ENCODE measurements around the gene ADD2.
"Not testable (repeated sequence)": the region's sequence is repeated elsewhere in the genome, so short reads cannot be mapped to it uniquely, and the experiment has no call there.

Gene ADD2

GRCh38 chr2:70641263-70641784, 126.7 kb downstream of the ADD2 start:
- no peak for DNase-seq (ENCODE audit: low read depth in 2 of 2)

GRCh38 chr2:70639841-70640436, 128.1 kb downstream of the ADD2 start:
- no peak for DNase-seq (ENCODE audit: low read depth in 2 of 2)

GRCh38 chr2:70638561-70638960, 129.4 kb downstream of the ADD2 start:
- DNase-seq (ENCODE audit: low read depth in 2 of 2), result no peak

GRCh38 chr2:70633508-70633907, 134.5 kb downstream of the ADD2 start:
- DNase-seq (ENCODE audit: low read depth in 2 of 2), result no peak

- no peak for DNase-seq (ENCODE audit: low read depth in 2 of 2)
These were observed 135.0 kb downstream of the ADD2 start for GRCh38 chr2:70632966-70633365.

- DNase-seq (ENCODE audit: low read depth in 2 of 2), result no peak
These were observed 135.6 kb downstream of the ADD2 start for GRCh38 chr2:70632388-70632787.

GRCh38 chr2:70630761-70631160, 137.2 kb downstream of the ADD2 start:
- no peak for DNase-seq (ENCODE audit: low read depth in 2 of 2)

- DNase-seq (ENCODE audit: low read depth in 2 of 2), result no peak
These were observed 140.6 kb downstream of the ADD2 start for GRCh38 chr2:70627211-70627898.

GRCh38 chr2:70626254-70626990, 141.6 kb downstream of the ADD2 start:
- DNase-seq (ENCODE audit: low read depth in 2 of 2), result no peak

- not testable (repeated sequence) for DNase-seq (ENCODE audit: low read depth in 2 of 2)
These were observed 146.5 kb downstream of the ADD2 start for GRCh38 chr2:70621536-70621935.

GRCh38 chr2:70620020-70620419, 148.0 kb downstream of the ADD2 start:
- no peak for DNase-seq (ENCODE audit: low read depth in 2 of 2)

GRCh38 chr2:70619167-70619566, 148.8 kb downstream of the ADD2 start:
- DNase-seq (ENCODE audit: low read depth in 2 of 2), result no peak

GRCh38 chr2:70616168-70616694, 151.8 kb downstream of the ADD2 start:
- DNase-seq (ENCODE audit: low read depth in 2 of 2), result no peak

GRCh38 chr2:70615222-70615621, 152.8 kb downstream of the ADD2 start:
- no peak for DNase-seq (ENCODE audit: low read depth in 2 of 2)

GRCh38 chr2:70613521-70613920, 154.5 kb downstream of the ADD2 start:
- no peak for DNase-seq (ENCODE audit: low read depth in 2 of 2)

- no peak for DNase-seq (ENCODE audit: low read depth in 2 of 2)
These were observed 155.4 kb downstream of the ADD2 start for GRCh38 chr2:70612574-70612973.

GRCh38 chr2:70608373-70608772, 159.6 kb downstream of the ADD2 start:
- no peak for DNase-seq (ENCODE audit: low read depth in 2 of 2)

- DNase-seq (ENCODE audit: low read depth in 2 of 2), result no peak
These were observed 160.9 kb downstream of the ADD2 start for GRCh38 chr2:70607121-70607561.

Data from stimulated activated CD4-positive, alpha-beta T cell treated with anti-CD3 and anti-CD28 coated beads, Interleukin-1b, Interleukin-23, amount 100 ng/mL, for 1 hour (primary cell).